Inferior parietal cortex (tissue), 1 donor: ENCODE data around the gene UGCG.
"Not testable (repeated sequence)": the region's sequence is repeated elsewhere in the genome, so short reads cannot be mapped to it uniquely, and the experiment has no call there.

Experiments
- DNase-seq: peaks from one replicate; pipeline ENCODE4 v3.0.0-alpha.2; 2016; ENCODE audit errors: extremely low spot score

Gene UGCG

DNA sequence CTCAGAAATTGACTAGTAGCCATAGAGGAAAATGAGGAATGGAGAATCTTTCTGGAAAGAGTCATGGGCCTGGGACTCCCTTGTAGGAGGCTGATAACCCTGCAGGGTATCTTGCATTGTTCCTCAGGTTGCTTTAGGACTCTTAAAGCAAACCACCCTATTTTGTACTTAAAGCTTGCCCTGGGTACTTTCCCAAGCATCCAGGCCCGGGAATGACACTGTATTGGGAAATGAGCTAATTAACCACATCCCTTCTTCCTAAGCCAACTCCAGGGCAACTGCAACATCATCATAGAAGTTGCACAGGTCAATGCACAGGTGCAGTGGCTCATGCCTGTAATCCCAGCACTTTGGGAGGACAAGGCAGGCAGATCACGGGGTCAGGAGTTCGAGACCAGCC lies 55.9 kb downstream of the UGCG start:
- no peak for DNase-seq

- DNase-seq = no peak
Measured at GRCh38 chr9:111953444-111953843, 56.8 kb downstream of the UGCG start.

- no peak for DNase-seq
Measured at GRCh38 chr9:111955048-111955447, 58.4 kb downstream of the UGCG start.

DNA sequence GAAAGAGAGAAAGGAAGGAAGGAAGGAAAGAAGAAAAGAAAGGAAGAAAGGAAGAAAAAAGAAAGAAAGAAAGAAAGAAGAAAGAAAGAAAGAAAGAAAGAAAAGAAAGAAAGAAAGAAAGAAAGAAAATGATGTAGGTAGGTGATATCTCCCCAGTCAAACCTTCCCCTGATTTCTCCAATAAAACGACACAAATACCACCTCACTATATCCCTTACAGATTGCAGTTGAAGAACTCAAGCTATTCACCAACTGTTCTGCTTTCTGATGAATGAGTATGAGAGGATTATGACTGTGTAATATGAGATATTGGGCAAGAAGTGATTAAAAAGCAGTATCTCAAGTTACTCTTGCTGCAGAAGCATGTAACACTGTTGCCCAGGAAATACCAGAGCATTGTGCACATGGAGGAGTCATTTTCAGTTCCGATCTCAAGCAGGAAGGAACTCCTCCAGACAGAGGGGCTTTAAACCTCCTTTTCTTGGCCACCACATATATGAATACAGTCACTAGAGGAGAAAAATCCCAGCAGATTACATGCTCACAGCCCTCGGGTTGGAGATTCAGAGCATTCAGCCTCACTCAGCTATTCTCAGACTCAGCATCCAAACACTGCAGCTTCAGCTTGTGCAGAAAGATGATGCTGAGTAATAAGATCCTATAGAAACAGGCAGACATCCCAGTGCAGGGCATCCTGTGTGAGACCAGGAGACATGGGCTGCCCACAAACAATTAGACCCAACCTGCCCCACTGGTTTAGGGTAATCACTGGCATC lies 61.4 kb downstream of the UGCG start:
- DNase-seq = peak; percentile 53

DNA sequence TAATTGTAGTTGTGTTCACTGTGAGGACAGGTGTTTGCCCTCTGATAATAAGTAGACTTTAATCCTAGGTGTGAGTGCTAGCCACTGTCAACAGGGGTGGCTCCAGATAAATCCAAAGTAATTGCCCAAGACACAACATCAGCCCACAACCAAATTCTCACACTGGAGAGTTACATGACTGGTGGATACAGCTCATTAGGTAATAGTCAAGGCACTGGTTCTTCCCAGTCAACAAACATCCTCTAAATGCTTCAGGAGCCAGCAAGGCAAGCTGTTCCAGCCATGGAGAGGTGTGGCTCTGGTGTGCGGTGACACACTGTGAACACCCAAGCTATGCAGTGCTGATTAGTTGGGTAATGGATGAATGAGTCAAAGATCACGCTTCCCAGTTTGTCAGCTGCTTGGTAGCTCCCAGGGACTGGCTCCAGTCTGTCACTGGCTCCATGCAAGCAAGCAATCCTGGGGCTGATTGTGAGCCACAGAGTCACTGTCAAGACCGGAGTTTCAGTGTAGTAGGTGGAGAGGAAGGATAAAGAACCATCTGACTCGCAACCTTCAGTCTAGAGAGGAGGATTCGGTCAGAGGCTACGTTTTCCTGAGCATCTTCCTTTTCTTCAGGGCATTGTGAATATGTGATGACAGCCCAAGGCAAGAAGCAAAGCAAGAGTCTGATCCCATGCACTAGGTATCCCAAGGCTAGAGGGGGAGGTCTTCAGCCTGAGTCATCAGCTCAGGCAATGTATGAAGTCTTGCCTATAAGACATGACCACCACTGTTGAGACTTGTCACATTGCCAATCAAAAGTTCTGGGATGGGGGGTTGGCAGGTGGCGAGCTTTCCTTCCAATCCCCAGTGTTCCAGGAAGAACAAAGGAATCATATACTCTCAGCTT lies 63.1 kb downstream of the UGCG start:
- DNase-seq = no peak

DNA sequence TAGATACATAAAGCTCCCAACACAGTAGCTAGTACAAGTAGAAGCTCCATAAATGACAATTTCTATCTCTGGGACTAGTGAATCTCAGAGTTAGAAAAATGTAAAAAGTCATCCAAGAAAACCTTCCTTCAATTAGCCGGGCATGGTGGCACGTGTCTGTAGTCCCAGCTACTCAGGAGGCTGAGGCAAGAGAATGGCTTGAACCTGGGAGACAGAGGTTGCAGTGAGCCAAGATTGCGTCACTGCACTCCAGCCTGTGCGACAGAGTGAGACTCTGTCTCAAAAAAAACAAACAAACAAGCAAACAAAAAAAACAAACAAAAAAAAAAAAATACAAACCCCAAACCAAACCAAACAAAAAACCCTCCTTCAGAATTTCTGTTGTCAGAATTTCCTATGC lies 63.9 kb downstream of the UGCG start:
- DNase-seq = not testable (repeated sequence)

DNA sequence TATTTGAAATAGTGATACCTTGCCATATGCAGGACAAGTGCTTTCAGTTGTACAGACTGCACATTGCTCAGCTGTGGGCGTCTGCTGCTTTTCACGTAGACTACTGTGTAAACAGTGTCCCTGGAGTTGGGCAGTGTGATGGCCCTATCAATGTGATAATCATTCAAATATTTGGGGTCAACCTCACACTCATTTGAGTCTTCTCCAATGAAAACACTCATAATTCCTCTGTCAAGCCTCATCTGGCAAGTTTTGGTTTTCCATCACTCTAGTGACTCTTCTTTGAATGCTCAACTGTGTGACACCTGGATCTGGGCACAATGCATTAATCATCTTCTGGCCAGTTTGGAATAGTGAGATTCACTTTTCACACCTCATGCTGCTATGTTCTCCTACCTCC lies 64.4 kb downstream of the UGCG start:
- no peak for DNase-seq

DNA sequence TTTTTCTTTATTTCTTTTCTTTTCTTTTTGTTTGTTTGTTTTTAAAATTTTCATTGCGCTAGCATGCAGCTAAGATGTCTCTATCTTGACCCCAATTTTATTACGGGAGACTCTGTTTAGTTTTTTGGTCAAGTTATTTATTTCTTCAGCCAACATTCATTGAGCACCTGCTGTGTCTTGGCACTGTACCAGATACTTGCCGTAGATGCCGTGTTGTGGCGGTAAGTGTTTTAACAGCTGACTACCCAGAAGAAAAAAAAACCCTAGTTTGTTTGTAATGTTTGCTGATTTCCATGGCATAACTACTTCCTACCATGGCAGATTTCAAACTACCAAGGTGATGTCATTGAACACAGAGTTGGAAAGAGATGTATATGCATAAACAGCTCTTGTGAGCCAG lies 65.0 kb downstream of the UGCG start:
- DNase-seq = no peak

GRCh38 chr9:111962021-111962420 lies 65.4 kb downstream of the UGCG start:
- no peak for DNase-seq

DNA sequence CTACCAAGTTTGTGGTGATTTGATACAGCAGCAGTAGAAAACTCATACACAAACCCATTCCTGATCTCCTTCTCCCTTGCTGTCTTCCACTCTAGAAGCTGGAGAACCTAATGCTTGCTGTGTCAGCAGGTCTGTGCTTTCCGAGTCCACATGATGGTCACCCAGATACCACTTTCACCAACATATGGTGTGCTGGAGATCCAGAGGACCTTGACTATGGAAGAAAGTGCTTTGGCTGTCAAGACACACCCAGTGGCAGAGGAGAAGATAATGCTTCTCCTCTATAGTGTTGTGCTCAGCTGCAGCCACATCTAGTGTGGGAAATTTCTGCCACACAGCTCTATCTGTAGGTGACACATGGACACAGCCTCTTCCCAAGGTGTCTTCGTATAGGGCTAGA lies 67.4 kb downstream of the UGCG start:
- no peak for DNase-seq

- no peak for DNase-seq
Measured at GRCh38 chr9:111965566-111966019, 69.0 kb downstream of the UGCG start.

DNA sequence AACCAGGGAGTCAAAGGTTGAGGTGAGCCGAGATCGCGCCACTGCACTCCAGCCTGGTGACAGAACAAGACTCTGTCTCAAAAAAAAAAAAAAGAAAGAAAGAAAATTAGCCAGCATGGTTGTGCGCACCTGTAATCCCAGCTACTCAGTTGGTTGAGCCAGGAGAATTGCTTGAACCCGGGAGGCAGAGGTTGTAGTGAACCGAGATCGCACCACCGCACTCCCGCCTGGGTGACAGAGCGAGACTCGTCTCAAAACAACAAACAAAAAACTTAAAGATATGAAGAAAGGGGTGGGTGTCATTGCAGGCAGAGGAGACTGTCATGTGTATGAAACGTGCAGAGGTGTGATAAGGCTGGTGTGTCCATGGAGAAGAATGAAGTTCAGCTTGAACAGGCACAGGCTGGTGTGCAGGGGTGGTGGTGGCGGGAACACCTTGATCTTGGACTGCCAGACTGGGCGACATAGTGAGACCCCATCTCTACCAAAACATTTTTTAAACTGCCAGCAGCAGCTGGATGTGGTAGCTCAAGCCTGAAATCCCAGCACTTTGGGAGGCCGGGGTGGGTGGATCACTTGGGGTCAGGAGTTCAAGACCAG lies 69.6 kb downstream of the UGCG start:
- DNase-seq = no peak

DNA sequence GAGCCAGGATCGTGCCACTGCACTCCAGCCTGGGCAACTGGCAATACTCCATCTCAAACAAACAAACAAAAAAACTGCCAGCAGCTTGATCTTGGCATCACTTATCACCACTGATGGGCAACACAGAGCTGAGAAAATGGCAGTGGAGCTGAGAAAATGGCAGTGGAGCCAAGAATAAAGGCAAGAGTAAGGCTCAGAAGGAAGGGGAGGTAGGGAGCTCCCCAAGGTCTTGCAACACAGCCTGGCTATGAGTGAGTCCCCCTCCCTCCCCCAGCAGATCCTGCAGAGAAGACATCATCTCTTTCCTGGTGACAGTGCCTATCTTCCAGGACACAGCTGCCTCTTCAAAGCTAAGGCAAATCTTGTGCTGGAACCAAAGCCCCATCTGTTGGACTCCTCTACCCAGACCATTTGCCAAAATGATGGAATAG lies 70.3 kb downstream of the UGCG start:
- no peak for DNase-seq

GRCh38 chr9:111967621-111968020 lies 71.0 kb downstream of the UGCG start:
- DNase-seq = no peak

DNA sequence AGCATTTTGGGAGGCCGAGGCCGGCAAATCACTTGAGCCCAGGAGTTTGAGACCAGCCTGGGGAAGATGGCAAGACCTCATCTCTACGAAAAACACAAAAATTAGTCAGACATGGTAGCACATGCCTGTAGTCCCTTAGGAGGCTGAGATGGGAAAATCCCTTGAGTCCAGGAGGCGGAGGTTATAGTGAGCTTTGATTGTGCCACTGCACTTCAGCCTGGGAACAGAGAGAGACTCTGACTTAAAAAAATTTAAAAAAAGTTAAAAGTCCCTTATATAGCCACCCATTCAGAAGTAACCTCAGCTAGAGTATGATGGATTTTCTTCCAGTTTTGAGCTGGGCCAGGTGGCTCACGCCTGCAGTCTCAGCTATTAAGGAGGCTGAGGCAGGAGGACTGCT lies 72.4 kb downstream of the UGCG start:
- no peak for DNase-seq

GRCh38 chr9:111969622-111970021 lies 73.0 kb downstream of the UGCG start:
- DNase-seq = no peak

GRCh38 chr9:111970827-111971226 lies 74.2 kb downstream of the UGCG start:
- no peak for DNase-seq

- DNase-seq = no peak
Measured at GRCh38 chr9:111974092-111974681, 77.6 kb downstream of the UGCG start.

DNA sequence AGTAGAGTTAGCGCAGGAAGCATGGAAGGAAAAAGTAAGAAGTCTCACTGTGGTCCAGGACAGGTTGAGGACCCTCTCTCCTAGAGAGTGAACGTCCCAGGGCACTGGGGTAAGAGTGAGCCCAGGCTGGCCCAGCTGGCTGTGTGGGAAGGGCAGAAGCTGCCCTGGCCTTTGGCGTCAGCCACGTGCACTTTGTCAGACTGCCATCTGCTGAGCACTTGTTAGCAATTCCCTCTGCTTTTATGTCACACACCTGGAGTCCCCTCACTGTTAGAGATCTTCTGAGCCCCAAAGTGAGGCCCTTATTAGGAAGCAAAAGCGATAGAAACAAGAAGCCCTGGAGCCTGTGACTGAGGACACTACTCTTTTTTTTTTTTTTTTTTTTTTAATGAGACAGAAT lies 79.1 kb downstream of the UGCG start:
- DNase-seq = no peak

GRCh38 chr9:111978616-111979015 lies 82.0 kb downstream of the UGCG start:
- DNase-seq = no peak

DNA sequence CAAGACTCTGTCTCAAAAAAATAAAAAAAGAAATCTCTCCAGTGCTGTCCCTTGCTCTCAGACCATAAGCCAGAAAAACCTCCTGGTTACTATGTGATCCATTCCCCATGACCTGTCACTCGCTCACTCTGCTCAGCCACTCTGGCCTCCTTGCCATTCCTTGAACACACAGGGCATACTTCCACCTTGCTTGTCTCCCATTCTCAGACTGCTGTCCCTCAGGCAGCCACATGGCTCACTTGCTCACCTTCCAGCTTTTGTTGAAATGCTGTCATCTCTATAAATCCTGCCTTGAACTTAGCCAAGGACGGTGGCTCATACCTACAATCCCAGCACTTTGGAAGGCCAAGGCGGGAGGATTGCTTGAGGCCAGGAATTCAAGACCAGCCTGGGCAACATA lies 82.9 kb downstream of the UGCG start:
- no peak for DNase-seq

DNA sequence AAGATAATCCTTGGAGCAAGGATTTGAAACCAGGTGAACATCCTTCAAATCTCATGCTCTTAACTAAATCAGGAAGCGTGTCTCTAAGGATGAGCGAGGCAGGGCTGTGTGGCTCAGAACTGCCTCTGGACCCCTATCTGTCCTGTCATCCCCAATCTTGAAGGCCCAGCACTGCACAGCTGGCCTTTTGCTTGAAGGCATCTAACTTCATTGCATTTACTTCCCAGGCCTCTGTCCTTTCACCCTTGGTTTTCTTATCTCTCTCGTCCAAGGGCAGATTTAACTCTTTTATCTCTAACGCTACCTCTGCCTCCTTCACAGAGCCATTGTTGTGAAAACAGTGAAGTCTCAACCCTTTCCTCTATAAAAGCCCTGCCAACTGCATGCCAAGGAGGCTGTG lies 83.8 kb downstream of the UGCG start:
- DNase-seq = no peak
